IMR-90 (cell line): ENCODE measurements around the gene COL5A1. TPM values are rescaled to one million over a fixed set of nuclear protein-coding genes. Genes with fewer than 3 reads are reported as not detected.

ENCODE experiments used
- ATAC-seq: fragments of 200-7000 bp; cut with Tn5 transposase; 2 replicates; pipeline ENCODE4 v1.9.1; 2020; ENCODE audit warnings: low read depth, mild to moderate bottlenecking, moderate library complexity
- BruUV-seq: library from RNA; stranded (reverse); fragments of 400-500 nt; replicated peaks from 2 replicates; lab custom pipeline; 2021; lab: Mats Ljungman, UMichigan
- CTCF ChIA-PET: fragments of 300-600 bp; formaldehyde crosslinking; extraction: SDS; loops from one replicate; lab custom pipeline; 2021; ENCODE audit warnings: antibody characterized with exemption; lab: Yijun Ruan, JAX
- POLR2A ChIA-PET: fragments of 300-600 bp; sonication (Branson Sonifier 250); formaldehyde crosslinking; loops from one replicate; lab custom pipeline; 2022; ENCODE audit warnings: antibody characterized with exemption; ENCODE audit not compliant: unreplicated experiment; lab: Charles Lee
- DNase-seq: peaks from one replicate; pipeline ENCODE4 v3.0.0; 2013
- H2AFZ ChIP-seq: replicated peaks from 2 replicates; pipeline ENCODE3; 2013; ENCODE audit warnings: low read length, mild to moderate bottlenecking; ENCODE audit not compliant: poor library complexity
- H2AK5ac ChIP-seq: 2 replicates; pipeline ENCODE4 v1.6.1; 2013; ENCODE audit warnings: low read depth, low read length, inconsistent platforms
- H2AK9ac ChIP-seq: replicated peaks from 2 replicates; pipeline ENCODE3; 2013; ENCODE audit warnings: mild to moderate bottlenecking, low read depth, low read length, moderate library complexity; ENCODE audit not compliant: poor library complexity
- H2BK120ac ChIP-seq: 2 replicates; pipeline ENCODE4 v1.6.1; 2013; ENCODE audit warnings: low read depth, low read length, inconsistent platforms
- H2BK15ac ChIP-seq: 3 replicates; pipeline ENCODE4 v1.6.1; 2013; ENCODE audit warnings: low read depth, low read length, inconsistent platforms
- H2BK20ac ChIP-seq: 2 replicates; pipeline ENCODE4 v1.6.1; 2013; ENCODE audit warnings: low read depth, mild to moderate bottlenecking, inconsistent platforms, low read length, moderate library complexity
- H2BK5ac ChIP-seq: 2 replicates; pipeline ENCODE4 v1.6.1; 2013; ENCODE audit warnings: mild to moderate bottlenecking, low read depth, low read length, inconsistent platforms; ENCODE audit not compliant: poor library complexity, severe bottlenecking
- H3K14ac ChIP-seq: replicated peaks from 2 replicates; pipeline ENCODE4 v1.6.1; 2013; ENCODE audit warnings: low read depth, low read length, inconsistent platforms
- H3K18ac ChIP-seq: 2 replicates; pipeline ENCODE4 v1.6.1; 2013; ENCODE audit warnings: low read depth, low read length, control low read depth
- H3K23ac ChIP-seq: 2 replicates; pipeline ENCODE4 v1.6.1; 2013; ENCODE audit warnings: low read depth, low read length, inconsistent platforms
- H3K27ac ChIP-seq: 2 replicates; pipeline ENCODE4 v1.5.1; 2013; ENCODE audit warnings: mild to moderate bottlenecking, control low read depth, low read length; ENCODE audit not compliant: insufficient read depth
- H3K27me3 ChIP-seq: 2 replicates; pipeline ENCODE4 v1.6.1; 2013; ENCODE audit warnings: low read length; ENCODE audit not compliant: control insufficient read depth, insufficient read depth
- H3K36me3 ChIP-seq: 2 replicates; pipeline ENCODE4 v1.6.1; 2013; ENCODE audit warnings: low read length, mixed read lengths; ENCODE audit not compliant: control insufficient read depth, insufficient read depth
- H3K4ac ChIP-seq: 2 replicates; pipeline ENCODE4 v1.6.1; 2013; ENCODE audit warnings: low read depth, low read length, inconsistent platforms
- H3K4me1 ChIP-seq: 2 replicates; pipeline ENCODE4 v1.6.1; 2013; ENCODE audit warnings: low read length, mixed read lengths; ENCODE audit not compliant: control insufficient read depth, insufficient read depth
- H3K4me2 ChIP-seq: 2 replicates; pipeline ENCODE4 v1.6.1; 2013; ENCODE audit warnings: low read depth, mild to moderate bottlenecking, control low read depth, low read length, moderate library complexity
- H3K4me3 ChIP-seq: 2 replicates; pipeline ENCODE4 v1.5.1; 2013; ENCODE audit warnings: low read depth, mild to moderate bottlenecking, control low read depth, low read length, moderate library complexity; ENCODE audit not compliant: insufficient read depth
- H3K56ac ChIP-seq: 2 replicates; pipeline ENCODE4 v1.6.1; 2013; ENCODE audit warnings: low read length, inconsistent platforms; ENCODE audit not compliant: insufficient read depth; ENCODE audit errors: extremely low read depth
- H3K79me1 ChIP-seq, 2 experiments: 2 replicates each; pipeline ENCODE4 v1.6.1; 2013; ENCODE audit warnings: low read length in 2 of 2, inconsistent platforms in 1 of 2, low read depth in 1 of 2
- H3K9ac ChIP-seq: 2 replicates; pipeline ENCODE4 v1.6.1; 2013; ENCODE audit warnings: low read depth, low read length, control low read depth
- H3K9me1 ChIP-seq: 2 replicates; pipeline ENCODE4 v1.6.1; 2013; ENCODE audit warnings: low read length, inconsistent platforms; ENCODE audit not compliant: insufficient read depth
- H3K9me3 ChIP-seq: 2 replicates; pipeline ENCODE4 v1.6.1; 2013; ENCODE audit warnings: low read length; ENCODE audit not compliant: control insufficient read depth, insufficient read depth
- H4K20me1 ChIP-seq: 2 replicates; pipeline ENCODE4 v1.6.1; 2013; ENCODE audit warnings: low read length, inconsistent platforms; ENCODE audit not compliant: insufficient read depth
- H4K5ac ChIP-seq: 2 replicates; pipeline ENCODE4 v1.6.1; 2013; ENCODE audit warnings: mild to moderate bottlenecking, low read depth, low read length, control low read depth
- H4K8ac ChIP-seq, 2 experiments: 2 replicates each; pipeline ENCODE4 v1.6.1; 2013; ENCODE audit warnings: low read depth in 2 of 2, low read length in 2 of 2, control low read depth in 1 of 2, inconsistent platforms in 1 of 2
- H4K91ac ChIP-seq: 2 replicates; pipeline ENCODE4 v1.6.1; 2013; ENCODE audit warnings: low read depth, low read length, inconsistent platforms; ENCODE audit not compliant: insufficient read depth
- BHLHE40 ChIP-seq: fragments of 150-350 bp; IDR thresholded peaks from 2 replicates; pipeline ENCODE4 v1.6.1; 2016; ENCODE audit warnings: mild to moderate bottlenecking, low read depth, low read length
- FOS ChIP-seq: fragments of 150-350 bp; IDR thresholded peaks from 2 replicates; pipeline ENCODE4 v1.6.1; 2016; ENCODE audit warnings: low read depth, low read length
- MXI1 ChIP-seq: IDR thresholded peaks from 2 replicates; pipeline ENCODE4 v1.6.1; 2012; ENCODE audit warnings: low read depth, mild to moderate bottlenecking, low read length, moderate library complexity, borderline replicate concordance
- POLR2A ChIP-seq: IDR thresholded peaks from 2 replicates; pipeline ENCODE4 v1.6.1; 2012; ENCODE audit warnings: mild to moderate bottlenecking, low read depth, low read length
- WGBS, 2 experiments: methylation state at CpG; one replicate each; pipeline versions ENCODE4 v1.1.5 to v1.1.7; 2013; ENCODE audit warnings: missing lambda C conversion rate in 2 of 2; ENCODE audit not compliant: insufficient read length in 1 of 2; ENCODE audit errors: extremely low coverage in 2 of 2; 5-methylcytosine and 5-hydroxymethylcytosine counted together
- dilution Hi-C: fragments of 300-500 bp; cut with HindIII; formaldehyde crosslinking; loops from one replicate; pipeline ENCODE4 v1.14.3; 2018; ENCODE audit warnings: low sequenced_read_pairs; ENCODE audit not compliant: unreplicated experiment
- in situ Hi-C: fragments of 300-500 bp; cut with MboI; formaldehyde crosslinking; loops from 3 replicates; pipeline ENCODE4 v1.14.3; 2019; ENCODE audit warnings: low sequenced_read_pairs, inconsistent platforms, mixed read lengths
- intact Hi-C: fragments of 100-400 bp; cut with micrococcal nuclease; formaldehyde crosslinking; loops from 2 replicates; pipeline ENCODE4 v1.10.0; 2022
- polyA plus RNA-seq, 3 experiments: library from polyadenylated mRNA; depleted of rRNA; stranded (reverse); fragments of >200 nt; gene quantifications; 2 replicates each; pipeline ENCODE4 v1.2.3, GENCODE V29; 2012; ENCODE audit warnings: low replicate concordance in 1 of 3
- total RNA-seq: library from RNA; depleted of rRNA; stranded (reverse); fragments of >200 nt; gene quantifications from 2 replicates; pipeline ENCODE4 v1.2.3, GENCODE V29; 2012

COL5A1 gene
- total and polyA plus RNA-seq, 2 of the 4 experiments (the other 2 are of a cell fraction) = 19.2 to 173 TPM

GRCh38 chr9:134853893-134854292 lies 212.3 kb downstream of the COL5A1 start:
- Histone ChIP-seq H3K4ac (no peak overlapping the region), H3K36me3 (no peaks in the 10 kb centered on the region), H2AK9ac (no peak overlapping the region), H3K27me3 (no peaks in the 10 kb centered on the region), H3K9me1 (peaks cover 3% of the 10 kb centered on the region; the same call in 1 of the 2 replicates), H4K20me1 (no peaks in the 10 kb centered on the region; the same call in 1 of the 2 replicates), H3K4me1 (peaks cover 6% of the 10 kb centered on the region; the same call in 1 of the 2 replicates), H3K14ac (no peak overlapping the region), H2AK5ac (no peak overlapping the region), H3K4me3 (no peak overlapping the region), H4K8ac (no peak overlapping the region), H4K5ac (no peak overlapping the region), H2BK20ac (no peak overlapping the region), H2AFZ (no peak overlapping the region), H4K91ac (no peak overlapping the region), H3K23ac (no peak overlapping the region), H3K79me1 (no peaks in the 10 kb centered on the region), H3K27ac (no peak overlapping the region), H2BK5ac (no peak overlapping the region), H3K9me3 (peaks cover 8% of the 10 kb centered on the region), H2BK15ac (no peak overlapping the region), H3K4me2 (no peak overlapping the region), H2BK120ac (no peak overlapping the region), H3K56ac (no peak overlapping the region), H3K18ac (no peak overlapping the region), H3K9ac (no peak overlapping the region)
- ATAC-seq (no peak), DNase-seq (no peak)
- in situ Hi-C loops (no loop called here), dilution Hi-C loops (no loop called here), intact Hi-C loops (no loop called here)
- POLR2A ChIA-PET = no interaction called here
- WGBS, 2 experiments = 86% methylated on average over 2 of the region's 6 CpGs; no CpG with 5 or more reads in 1 of the 2 experiments
- no peak for TF ChIP-seq BHLHE40
- TF ChIP-seq FOS = no peak
- TF ChIP-seq POLR2A = no peak
- no peak for TF ChIP-seq MXI1
- BruUV-seq = no TSS peak
- CTCF ChIA-PET = no interaction called here
